GM21825 (cell line): Measurements from ENCODE around the gene CMTM7.

Experiments used
- ATAC-seq: cut with Tn5 transposase; IDR thresholded peaks from one replicate; pipeline ENCODE4 v1.9.1; 2021; ENCODE audit warnings: mild to moderate bottlenecking, moderate library complexity; ENCODE audit not compliant: unreplicated experiment

CMTM7 gene

DNA sequence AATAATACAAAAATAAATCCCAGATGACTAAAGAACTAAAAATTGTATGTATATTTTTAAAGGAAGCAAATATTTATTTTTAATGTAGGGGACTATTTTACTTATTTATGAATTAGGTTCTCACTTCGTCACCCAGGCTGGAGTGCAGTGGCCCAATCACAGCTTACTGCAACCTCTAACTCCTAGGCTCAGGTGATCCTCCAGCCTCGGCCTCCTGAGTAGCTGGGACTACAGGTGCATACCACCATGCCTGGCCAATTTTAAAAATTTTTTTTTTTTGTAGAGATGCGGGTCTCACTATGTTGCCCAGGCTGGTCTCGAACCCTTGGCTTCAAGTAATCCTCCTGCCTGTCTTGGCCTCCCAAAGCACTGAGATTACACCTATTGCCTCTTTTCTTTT, 42.6 kb downstream of the CMTM7 start:
- ATAC-seq, result no peak

DNA sequence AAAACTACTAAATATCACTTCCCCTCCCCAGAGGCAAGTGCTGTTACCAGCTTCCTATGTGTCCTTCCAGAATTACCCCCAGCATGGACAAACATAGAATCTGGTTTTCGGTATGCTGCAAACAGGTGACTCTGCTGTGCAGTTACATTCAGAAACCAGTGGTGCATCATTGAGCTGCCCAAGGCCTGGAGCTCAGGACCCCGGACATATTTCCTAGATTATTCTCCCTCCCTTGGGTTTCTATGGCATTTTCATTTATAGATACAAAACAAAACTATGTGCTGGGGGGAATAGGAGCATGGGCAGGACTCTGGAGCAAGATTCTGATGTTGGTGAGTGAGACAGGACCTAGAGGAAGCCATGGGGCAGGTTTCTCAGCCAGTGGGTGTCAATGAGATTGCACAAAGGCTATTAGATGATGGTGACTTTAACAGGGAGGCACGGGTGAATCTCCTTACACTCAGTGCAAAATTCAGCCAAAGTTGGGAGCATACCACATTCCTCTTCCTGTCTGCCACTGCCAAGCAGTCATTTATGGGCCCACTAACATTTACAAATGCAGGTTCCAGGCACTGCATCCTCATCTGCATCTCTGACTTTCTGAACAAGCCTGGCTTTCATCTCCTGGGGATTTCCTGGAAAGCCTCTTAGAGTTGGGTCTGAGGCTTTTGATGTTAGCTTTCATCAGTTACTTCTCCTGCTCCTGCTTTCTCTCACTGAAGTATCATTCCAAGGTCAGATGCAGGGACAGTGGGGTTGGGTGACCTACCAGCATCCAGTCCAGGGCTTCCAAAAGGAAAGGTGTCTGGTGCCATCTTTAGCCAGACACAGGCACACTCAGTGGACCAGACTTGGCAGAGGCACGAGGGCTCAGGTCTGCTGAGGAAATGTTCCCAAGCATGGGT, 44.5 kb downstream of the CMTM7 start:
- no peak for ATAC-seq

DNA sequence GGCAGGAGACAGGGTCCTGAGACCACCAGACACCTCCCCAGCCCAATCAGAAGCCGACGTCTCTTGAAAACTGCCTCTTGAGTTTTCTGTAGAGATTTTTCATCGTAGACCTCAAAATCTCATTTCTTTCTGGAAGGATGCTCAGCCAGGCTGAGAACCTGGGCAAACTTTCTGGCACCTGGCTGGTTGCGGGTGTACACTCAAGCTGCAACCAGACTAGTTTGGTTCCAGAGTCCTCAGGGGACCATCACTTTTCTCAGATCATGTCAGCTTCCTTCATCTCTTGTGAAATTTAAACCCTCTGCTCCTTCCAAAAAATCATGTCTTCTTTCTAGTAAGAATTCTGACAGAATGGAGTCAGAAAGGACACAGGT, 45.1 kb downstream of the CMTM7 start:
- ATAC-seq, result peak; percentile 43

DNA sequence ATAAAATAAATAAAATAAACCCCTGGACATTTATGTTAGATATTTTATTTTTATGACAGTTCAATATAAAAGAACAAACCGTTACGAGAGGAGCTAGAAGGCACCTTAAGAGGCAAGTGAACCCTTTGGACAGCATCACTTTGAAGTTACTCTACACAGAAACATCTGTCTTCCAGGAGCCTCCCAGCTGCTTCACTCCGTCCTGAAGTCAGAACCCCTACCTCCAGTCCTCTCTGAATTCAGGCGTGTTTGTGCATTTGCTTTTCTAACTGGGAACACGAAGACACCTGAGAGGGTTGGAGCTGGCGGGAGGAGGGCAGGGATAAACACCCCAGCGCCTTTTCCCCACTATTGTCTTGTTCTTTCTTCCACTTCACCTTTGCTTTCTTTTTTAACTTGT, 46.2 kb downstream of the CMTM7 start:
- no peak for ATAC-seq

DNA sequence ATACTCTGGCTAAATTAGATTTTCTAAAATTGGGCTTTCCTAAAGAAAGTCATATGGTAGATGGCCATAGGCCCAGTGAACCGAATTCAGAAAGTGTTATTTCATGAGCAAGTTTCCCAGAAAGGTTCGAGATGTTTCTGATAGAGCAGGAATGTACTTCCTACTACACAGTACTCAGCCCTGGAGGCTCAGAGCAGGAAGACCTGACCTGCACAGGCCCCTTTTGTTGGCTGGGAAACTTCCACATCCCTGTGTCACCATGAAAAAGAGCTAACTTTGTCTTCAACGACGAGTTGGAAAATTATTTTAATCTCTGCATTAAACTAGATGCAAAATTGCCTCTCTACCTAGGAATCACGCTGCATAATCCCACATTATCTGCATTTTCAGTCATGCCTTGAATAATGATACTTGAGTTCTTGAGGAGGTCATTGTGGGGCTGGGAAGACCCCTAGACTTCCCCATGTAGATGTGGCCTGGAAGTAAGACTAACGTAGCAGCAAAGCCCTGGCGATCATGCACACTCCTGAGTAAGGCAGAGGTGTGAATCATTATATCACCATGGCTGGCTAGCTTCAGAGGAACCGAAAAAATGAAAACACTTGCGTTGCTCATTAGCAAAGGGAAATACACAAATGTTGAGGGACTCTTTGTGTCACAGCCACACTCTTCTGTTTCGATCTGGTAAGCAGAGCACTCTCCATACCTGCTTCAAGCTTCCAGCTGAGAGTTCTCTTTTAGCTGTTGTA, 47.1 kb downstream of the CMTM7 start:
- peak; percentile 83 for ATAC-seq

DNA sequence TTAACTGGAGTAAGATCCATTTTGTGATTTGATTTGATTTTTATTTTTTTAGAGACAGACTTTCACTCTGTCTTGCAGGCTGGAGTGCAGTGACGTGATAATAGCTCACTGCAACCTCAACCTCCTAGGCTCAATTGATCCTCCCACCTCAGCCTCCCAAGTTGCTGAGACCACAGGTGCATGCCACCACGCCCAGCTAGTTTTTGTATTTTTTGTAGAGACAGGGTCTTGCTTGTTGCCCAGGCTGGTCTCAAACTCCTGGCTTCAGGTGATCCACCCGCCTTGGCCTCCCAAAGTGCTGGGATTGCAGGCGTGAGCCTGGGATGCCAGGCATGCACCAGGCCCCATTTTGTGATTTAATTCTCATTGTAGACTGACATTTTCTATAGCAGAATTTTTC, 47.8 kb downstream of the CMTM7 start:
- peak; percentile 9 for ATAC-seq

DNA sequence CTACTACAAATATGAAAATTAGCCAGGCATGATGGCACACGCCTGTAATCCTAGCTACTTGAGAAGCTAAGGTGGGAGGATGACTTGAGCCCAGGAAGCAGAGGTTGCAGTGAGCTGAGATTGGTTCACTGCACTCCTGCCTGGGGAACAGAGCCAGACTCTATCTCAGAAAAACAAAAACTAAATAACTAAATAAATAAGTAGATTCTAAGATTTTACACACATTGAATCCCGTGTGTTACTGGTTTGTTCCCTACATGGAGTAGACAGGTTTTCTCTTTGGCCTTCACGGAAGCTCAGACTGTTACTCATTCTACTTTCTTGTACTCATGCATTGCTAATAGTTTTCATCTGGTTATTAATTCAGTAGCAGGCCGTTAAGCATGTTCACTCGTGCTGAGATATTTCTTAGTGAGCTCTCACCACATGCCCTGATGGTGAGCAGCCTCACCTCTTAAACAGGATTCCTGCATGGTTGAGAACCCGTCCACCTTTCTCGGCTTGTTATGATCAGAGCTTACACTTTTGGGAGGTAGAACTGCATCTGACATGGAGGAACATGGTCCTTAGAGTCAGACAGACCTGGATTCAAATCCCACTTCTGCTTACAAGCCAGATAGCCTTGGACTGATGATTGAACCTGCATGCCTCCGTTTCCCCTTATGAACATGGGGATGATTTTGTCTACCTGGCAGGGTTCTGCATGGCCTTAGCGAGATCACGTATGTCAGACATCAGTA, 49.1 kb downstream of the CMTM7 start:
- ATAC-seq, result no peak

DNA sequence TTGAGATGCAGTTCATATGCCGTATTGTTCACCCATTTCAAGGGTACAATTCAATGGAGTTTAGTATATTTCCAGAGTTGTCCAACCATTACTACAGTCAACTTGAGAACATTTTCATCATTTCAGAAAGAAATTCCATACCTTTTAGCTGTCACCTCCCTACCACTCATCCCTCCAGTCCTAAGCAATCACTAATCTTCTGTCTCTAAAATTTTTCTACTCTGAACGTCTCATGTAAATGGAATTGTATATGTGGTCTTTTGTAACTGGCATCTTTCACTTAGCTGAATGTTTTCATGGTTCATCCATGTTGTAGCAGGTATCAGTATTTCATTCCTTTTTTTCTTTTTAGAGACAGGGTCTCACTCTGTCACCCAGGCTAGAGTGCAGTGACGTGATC, 51.1 kb downstream of the CMTM7 start:
- no peak for ATAC-seq

DNA sequence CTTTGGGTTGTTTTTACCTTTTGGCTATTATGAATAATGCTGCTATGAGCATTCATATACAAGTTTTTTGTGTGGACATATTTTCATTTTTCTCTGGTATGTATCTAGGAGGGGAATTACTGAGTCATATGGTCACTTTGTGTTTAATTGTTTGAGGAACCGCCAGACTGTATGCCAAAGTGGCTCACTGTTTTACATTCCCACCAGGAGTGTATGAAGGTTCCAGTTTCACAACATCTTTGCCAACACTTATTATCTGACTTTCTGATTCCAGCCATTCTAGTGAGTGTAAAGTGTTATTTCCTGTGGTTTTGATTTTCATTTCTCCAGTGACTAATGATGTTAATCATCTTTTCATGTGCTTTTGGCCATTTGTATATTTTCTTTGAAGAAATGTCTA, 51.8 kb downstream of the CMTM7 start:
- ATAC-seq, result no peak

DNA sequence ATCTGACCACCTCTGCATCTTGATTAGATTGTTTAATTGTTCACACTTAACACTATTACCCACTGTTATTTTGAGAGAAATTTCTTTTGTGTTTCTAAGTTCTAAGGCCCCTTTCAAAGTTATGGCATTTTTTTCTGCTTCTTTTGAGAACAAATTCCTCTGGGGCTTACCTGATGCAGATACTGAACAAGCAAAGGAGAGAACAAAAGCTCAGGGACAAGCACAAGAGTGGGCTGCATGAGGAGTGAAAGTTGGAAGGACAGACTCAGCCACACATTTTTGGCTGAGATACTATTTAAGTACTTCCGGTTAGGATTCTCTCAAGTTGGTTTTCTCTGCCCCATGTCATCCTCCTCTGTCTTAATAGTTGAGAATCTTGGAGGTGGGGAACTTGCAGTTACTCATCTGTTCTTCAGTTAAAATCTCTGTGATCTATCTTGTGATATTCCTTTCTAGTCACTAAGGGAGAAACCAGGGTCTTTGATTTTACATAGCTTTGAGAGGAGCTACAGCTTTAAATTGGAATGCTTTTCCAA, 56.3 kb downstream of the CMTM7 start:
- ATAC-seq, result no peak

DNA sequence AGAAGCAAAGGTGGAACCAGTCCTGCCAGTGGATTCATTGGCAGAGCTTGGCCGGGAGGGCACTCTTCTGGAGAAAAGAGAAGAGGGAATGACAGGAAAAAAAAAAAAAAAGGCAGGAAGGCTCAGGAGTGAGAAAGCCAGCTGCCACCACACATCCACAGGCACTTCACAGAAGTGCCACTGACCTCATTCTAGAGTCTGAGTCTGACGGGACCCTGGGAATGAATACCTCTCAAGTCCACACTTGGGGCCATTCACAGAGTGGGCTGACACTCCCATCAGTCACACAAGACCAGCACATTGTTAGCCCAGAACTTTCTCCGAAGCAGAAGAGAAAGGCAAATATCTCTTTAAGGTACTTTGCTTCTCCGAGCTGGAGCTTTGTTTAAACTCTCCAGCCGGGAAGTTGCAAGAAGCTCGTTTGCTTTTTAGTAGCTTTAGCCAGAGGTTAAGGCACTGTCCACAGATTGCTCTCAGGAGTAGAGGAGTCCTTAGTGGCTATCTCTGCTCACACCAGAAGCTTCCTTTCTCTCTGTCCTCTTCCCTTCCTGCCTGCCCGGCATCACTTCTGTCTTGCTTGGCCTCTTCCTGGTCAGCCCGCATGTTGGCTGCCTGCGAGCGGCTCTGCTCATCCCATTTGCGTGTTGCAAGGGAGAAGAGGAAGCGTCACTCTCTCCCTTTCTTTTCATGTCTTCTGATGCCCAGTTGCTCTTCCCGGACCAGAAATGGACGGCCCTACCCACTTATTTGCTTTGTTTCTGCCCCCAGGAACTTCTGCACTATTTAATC, 57.2 kb downstream of the CMTM7 start:
- no peak for ATAC-seq

DNA sequence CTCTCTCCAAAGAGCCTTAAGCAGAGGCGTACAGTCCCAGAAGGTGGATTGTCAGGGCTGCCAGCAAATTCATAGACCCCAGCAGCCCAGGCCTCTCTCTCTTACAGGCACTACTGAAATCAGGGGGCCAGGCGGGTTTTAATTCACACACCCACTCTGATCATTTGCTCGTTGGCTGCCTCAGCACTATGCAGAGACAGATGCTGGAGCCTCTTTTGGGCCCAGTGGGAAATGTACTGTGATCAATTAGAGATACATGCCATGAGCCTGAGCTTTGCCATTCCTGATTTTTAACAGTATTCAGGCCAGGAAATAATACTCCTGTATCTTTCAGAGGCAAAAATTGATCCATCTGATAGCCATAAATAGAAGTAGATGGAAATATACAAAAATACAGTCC, 58.0 kb downstream of the CMTM7 start:
- ATAC-seq, result no peak

DNA sequence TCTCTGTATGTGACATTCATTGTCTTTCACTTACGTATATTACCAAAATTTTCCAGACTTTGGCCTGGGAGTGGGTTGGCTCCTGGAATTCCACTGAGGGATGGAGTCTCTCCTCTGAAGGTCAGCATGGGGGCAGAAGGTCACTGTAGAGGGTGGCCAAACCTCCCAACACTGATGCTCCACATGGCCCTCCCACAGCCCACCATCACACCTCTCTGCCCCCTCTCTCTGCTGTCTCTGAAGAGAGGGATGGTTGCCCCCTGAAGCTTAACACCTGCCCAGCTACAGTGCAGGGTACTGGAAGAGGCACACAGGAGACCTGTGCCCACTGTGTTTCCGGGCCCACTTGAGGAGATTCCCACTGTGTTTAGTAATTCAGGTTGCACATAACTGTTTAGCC, 58.8 kb downstream of the CMTM7 start:
- no peak for ATAC-seq

DNA sequence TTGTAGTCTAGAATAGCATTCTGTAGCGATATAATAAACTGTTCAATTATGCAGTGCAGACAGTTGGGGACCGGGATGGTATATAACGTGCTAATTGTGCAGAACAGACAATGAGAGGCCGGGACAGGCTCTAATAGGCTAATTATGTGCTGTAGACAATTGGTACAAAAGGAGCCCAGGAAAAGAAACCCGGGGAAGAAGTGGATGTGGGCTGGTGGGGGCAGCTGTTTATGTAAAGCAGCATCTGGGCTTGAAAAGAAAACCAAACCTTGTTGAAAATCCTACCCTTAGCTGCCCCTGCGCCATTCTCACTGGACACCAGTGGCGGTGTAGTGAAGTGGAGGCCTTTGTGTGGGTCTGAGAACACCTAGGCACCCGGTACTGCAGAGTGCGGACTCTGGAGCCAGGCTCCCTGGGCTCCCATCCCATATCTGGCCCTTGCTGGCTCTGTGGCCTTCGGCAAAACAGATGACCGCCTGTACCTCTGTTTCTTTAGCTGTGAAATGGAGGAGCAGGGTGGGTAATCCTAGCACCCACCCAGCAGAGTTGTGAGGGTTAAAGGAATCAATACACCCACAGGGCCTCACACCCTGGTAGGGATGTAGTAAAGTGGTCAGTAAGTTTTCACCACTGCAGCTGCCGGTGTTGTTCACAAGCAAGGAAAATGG, 59.5 kb downstream of the CMTM7 start:
- no peak for ATAC-seq

DNA sequence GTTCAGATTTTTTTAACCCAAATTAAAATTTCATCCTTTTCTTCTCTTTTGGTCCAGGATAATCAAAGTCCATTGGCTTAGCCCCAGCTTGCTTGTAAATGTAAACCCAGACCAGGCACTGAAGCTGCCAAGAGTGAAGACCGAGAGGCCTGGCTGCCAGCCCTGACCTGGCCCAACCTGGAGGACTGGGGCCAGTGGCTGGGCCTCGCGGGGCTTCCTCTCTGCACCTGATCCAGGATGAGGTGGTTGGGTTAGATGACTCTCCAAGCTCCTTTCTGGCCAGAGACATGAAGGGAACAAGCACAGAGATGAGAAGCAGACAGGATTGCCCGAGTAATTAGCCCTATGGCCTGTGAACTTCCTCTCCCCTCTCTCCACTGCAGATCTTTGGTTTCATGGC, 60.4 kb downstream of the CMTM7 start:
- ATAC-seq, result no peak

DNA sequence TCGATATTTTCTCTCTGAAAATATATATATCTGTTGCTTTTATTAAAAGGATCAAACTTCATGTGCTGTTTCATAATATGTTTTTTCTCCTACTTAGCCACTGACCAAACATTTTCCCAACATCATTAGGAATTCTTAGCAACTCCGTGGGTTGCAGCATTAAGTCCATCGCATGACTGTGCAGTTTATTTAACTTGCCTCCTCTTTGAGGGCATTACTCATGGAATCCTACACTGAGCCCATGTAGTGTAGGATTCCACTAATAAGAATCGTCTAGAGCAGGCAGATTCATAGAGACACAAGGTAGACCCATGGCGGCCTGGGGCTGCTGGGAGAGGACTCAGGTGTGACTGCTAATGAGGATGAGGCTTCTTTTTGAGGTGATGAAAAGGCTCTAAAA, 61.7 kb downstream of the CMTM7 start:
- no peak for ATAC-seq

DNA sequence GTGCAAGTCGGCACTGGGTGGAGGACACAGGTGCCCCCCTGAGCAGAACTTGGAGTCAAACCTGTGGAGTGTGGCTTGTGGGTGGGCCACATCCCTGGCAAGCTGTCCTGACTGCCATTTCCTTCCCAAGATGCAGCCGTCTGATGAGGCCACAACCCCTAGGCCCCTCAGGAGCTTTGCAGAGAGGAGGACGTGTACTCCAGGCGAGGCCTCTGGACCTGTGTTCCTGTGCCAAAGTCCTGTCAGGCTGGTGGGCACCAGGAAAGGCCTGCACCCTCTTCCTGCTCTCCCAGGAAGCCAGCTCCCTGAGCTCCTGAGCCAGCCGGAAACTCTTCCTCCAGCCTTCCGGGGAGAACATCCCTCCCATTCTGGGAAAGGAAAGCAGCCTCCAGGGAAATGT, 62.5 kb downstream of the CMTM7 start:
- ATAC-seq, result no peak

DNA sequence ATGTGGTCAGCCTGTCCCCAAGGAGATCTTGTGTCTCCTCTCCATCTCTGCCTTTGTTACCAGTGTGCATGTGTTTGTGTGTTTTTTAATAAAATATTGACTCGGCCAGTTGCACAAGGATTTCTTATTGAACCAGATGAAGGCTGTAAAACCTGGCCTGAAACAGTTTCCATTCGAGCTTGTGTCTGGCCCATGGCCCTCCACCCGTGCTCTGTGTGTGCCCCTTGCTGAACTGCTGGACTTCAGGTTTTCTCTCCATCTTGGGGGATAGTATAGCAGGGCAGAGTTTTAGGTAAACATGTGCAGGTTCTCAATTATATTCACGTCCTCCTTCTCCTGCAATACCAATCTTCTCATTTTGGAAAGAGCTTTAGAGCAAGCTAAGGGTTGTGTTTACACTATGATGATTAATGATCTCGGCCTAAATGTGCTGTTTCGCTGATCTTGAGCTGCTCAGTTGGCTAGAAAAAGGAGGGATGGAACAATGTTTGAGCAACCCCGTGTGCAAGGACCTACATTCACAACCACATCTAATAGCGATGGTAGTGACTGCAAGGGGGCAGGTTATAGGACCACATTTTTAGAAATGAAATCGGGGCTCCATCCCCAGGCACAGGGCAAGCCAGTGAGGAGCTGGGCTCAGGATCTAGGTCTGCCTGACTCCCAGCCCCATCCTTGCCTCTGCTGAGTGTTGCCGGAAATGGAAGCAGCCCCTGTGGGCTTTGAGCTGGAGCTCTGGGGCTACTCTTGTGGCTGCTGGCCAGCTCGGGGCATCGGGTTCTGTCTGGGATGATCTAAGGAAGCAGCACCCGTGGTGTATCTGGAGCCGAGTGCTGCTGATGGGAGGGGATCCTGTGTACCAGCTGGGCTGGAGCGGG, 63.3 kb downstream of the CMTM7 start:
- no peak for ATAC-seq
